ENCODE results near the gene PCNX1.
A peak's percentile ranks its signal among the peaks of the same experiment; 100 is the strongest.
"Not testable (repeated sequence)": the region's sequence is repeated elsewhere in the genome, so short reads cannot be mapped to it uniquely, and the experiment has no call there.

PCNX1 gene

DNA sequence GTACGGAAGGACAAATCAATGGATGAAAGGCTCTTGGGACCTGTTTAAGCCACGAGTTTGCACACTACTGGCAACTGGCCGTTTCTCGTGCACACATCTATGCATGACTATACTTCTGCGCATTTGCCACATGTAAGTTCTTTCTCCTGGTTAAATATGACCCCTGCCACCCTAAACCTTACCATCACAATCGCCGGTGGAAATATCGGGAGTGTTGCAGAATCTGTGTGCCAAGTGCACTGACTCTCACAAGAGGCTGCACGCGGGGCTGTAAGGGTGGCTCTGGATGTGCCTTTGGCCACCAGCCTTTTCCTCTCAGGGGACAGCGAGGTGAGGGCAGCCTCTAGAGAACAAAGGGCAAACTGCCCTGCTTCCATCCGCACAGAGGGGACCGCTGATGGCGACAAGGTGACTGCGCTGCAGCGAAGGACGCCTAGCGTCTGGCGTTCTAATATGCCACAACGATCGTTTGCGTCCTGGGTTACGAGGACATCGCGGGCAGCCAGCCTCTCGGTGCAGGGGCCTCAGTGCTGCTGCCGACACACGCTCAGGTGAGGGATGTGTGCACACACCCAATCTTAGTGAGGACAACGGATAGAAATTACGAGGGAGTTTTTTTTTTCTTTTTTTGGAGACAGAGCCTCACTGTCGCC, 232.2 kb downstream of the PCNX1 start:
- Mint-ChIP-seq H3K27ac (no peak overlapping the region), H3K36me3 (no peaks in the 10 kb centered on the region), H3K4me1 (peaks cover 16% of the 10 kb centered on the region), H3K4me3 (no peak overlapping the region), H3K9me3 (no peaks in the 10 kb centered on the region), H3K27me3 (peaks cover 1% of the 10 kb centered on the region)
- ATAC-seq (ENCODE audit: low read depth), result no peak
- DNase-seq (ENCODE audit: low spot score in 2 of 2), result no peak

DNA sequence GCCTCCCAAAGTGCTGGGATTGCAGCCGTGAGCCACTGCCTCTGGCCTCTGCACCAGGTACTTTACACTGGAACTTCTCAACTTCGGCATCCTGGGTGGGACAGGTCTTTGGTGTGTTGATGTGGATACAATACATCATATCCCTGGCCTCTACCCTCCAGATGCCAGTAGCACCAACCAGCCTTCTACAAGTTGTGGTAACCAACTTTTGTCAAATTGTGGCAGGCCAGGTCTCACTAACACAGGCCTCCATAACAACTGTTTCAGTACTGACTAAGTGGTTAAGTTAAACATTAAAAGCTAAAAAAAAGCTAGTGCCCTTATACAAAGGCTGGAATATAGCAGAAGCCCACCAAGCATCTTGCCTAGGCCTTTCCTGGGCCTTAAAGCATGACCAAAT, 232.9 kb downstream of the PCNX1 start:
- no peak overlapping the region for H3K27ac Mint-ChIP-seq
- H3K27me3 Mint-ChIP-seq, result peaks cover 1% of the 10 kb centered on the region
- H3K9me3 Mint-ChIP-seq, result no peaks in the 10 kb centered on the region
- H3K4me3 Mint-ChIP-seq, result no peak overlapping the region
- no peak for ATAC-seq (ENCODE audit: low read depth)
- DNase-seq (ENCODE audit: low spot score in 2 of 2), result no peak
- H3K4me1 Mint-ChIP-seq, result peaks cover 16% of the 10 kb centered on the region
- no peaks in the 10 kb centered on the region for H3K36me3 Mint-ChIP-seq

DNA sequence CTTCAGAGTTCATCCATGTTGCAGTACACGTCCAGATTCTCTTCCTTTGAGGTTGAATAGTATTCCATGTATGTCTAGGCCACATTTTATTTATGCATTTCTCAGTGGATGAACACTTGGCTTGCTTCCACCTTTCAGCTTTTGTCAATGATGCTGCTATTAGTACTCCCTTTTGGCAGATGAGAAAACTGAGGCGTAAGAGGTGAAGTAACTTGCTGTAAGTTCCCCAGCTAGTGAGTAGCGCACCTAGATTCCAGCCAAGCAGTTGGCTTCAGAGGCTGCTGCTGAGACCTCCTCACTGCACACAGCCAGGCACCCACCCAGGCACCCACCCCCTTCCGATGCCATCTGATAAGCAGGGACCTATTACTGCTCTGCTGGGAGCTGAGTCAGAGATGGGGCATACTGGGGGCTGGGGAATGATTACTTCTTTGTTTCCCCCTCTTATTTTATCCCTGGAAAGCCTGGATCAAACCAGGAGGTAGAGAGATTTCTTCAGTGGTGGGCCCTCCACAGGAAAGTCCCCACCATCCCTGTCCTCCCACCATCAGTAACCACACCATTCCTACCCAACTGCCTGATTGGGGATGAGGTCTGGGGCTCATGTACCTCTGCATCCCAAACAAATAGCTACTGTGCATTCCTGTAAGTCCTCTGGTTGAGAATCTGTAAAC, 234.6 kb downstream of the PCNX1 start:
- ATAC-seq (ENCODE audit: low read depth), result no peak

DNA sequence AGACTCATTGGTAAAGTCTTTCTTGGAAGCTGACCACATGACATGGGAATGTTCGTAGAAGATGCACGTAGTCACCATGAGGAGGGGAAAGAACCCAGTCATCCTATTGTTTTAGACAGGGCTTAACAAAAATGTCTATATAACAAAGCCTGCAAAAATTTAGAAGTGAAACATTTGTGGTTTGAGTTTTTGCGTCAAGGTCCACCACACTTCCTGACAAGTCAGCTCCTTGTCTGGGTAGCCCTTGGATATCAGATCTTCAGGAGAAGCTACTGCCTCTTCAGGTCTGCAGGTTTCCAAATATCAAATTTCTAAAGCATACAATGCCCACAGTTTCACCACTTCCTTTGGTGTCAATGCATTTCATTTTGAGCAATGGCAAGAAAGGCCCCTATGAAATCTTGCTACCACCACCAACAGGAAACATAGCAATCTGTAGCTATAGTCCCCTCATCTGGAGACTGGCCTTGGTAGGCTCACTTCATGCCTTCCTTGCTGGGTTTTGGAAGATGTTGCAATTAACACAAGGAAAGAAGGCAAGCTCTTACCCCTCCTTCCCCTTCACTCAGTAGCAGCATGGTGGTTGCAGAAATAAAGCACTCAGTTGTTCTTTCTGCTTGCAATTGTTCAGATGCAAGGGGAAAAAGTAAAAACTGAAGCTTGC, 235.2 kb downstream of the PCNX1 start:
- ATAC-seq (ENCODE audit: low read depth), result peak; percentile 70
- peaks cover 16% of the 10 kb centered on the region for H3K4me1 Mint-ChIP-seq
- H3K27ac Mint-ChIP-seq, result no peak overlapping the region
- no peak for DNase-seq (ENCODE audit: low spot score in 2 of 2)
- H3K4me3 Mint-ChIP-seq, result no peak overlapping the region
- no peaks in the 10 kb centered on the region for H3K36me3 Mint-ChIP-seq
- H3K9me3 Mint-ChIP-seq, result no peaks in the 10 kb centered on the region
- peaks cover 1% of the 10 kb centered on the region for H3K27me3 Mint-ChIP-seq

More for the DNA sequence above, 234.6 kb downstream of the PCNX1 start:
- H3K27me3 Mint-ChIP-seq, result peaks cover 1% of the 10 kb centered on the region
- H3K9me3 Mint-ChIP-seq, result no peaks in the 10 kb centered on the region
- no peak overlapping the region for H3K4me3 Mint-ChIP-seq
- DNase-seq (ENCODE audit: low spot score in 2 of 2), result no peak
- H3K27ac Mint-ChIP-seq, result peak overlapping the region; percentile 76
- H3K36me3 Mint-ChIP-seq, result no peaks in the 10 kb centered on the region
- peaks cover 16% of the 10 kb centered on the region for H3K4me1 Mint-ChIP-seq

DNA sequence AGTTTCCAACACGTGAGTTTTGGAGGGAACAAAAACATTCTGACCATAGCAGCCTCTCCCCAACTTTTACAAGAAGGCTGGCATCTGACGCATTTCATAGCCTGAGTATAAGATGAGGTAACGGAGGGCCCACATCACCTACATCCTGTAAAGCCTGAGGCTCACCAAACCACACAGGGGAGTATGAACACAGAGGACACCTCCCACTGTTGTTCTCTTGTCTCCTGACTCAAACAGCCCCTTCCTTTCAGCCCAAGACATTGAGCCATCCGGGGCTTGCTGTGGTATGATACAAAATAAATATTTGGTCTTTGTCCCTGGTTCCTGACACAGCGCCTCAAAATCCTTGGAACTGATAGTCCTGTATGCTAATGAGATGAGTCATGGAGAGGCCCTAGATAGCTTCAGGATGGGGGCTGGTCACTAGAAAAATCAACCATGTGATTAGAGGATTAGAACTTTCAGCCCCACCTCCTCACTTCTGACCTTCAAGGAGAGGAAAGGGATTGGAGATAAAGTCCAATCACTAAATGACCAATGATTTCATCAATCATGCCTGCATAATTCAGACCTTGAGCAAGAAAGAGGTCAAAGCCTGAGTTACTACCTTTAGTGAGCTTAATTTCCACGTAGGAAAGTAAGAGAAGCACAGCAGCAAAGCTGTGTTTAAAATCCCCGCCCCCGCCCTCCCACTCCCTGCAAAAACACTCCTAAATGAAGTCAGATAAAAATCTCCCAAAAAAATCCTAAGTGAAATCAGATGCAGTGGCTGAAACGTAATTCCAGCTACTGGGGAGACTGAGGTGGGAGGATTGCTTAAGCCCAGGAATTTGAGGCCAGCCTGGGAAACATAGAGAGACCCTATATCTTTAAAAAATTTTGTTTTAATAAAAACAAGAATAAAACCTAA, 236.4 kb downstream of the PCNX1 start:
- no peak overlapping the region for H3K27ac Mint-ChIP-seq
- no peaks in the 10 kb centered on the region for H3K36me3 Mint-ChIP-seq
- peaks cover 1% of the 10 kb centered on the region for H3K27me3 Mint-ChIP-seq
- peaks cover 15% of the 10 kb centered on the region for H3K4me1 Mint-ChIP-seq
- H3K9me3 Mint-ChIP-seq, result no peaks in the 10 kb centered on the region
- H3K4me3 Mint-ChIP-seq, result no peak overlapping the region
- no peak for DNase-seq (ENCODE audit: low spot score in 2 of 2)
- no peak for ATAC-seq (ENCODE audit: low read depth)

DNA sequence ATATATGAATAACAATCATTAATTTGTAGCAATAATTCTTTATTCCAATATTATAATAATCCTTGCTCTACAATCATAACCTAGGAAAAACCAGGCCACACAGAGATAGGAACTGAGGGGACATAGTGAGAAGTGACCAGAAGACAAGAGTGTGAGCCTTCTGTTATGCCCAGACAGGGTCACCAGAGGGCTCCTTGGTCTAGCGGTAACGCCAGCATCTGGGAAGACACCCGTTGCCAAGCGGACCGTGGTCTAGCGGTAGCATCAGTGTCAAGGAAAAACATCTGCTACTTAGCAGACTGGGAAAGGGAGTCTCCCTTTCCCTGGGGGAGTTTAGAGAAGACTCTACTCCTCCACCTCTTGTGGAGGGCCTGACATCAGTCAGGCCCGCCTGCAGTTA, 240.1 kb downstream of the PCNX1 start:
- H3K9me3 Mint-ChIP-seq; H3K4me1 Mint-ChIP-seq; H3K27ac Mint-ChIP-seq; DNase-seq (ENCODE audit: low spot score in 2 of 2); H3K36me3 Mint-ChIP-seq; H3K4me3 Mint-ChIP-seq; ATAC-seq (ENCODE audit: low read depth); H3K27me3 Mint-ChIP-seq: not testable (repeated sequence)

DNA sequence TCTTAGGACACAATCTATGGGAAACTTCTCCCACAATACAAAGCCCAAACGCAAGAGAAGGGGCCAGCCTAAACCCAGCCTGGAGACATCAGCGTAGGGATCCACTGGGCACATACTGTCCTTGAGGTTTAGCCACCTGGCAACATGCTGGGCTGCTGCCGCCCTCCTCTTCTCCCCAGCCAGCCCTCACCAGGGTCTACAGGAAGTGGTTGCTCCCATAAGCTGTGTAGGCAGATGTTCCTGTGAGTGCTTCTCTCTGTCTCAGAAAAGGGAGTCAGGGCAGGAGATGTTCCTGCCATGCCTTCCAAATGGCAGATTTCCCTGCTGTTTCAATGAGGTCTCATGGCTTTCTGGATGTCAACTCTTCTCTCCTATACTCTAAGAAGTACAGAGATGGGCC, 241.4 kb downstream of the PCNX1 start:
- no peaks in the 10 kb centered on the region for H3K4me1 Mint-ChIP-seq
- DNase-seq (ENCODE audit: low spot score in 2 of 2) (no peak), ATAC-seq (ENCODE audit: low read depth) (no peak)
- no peak overlapping the region for H3K27ac Mint-ChIP-seq
- peaks cover 9% of the 10 kb centered on the region for H3K36me3 Mint-ChIP-seq
- no peaks in the 10 kb centered on the region for H3K27me3 Mint-ChIP-seq
- no peak overlapping the region for H3K4me3 Mint-ChIP-seq
- peaks cover 8% of the 10 kb centered on the region for H3K9me3 Mint-ChIP-seq

DNA sequence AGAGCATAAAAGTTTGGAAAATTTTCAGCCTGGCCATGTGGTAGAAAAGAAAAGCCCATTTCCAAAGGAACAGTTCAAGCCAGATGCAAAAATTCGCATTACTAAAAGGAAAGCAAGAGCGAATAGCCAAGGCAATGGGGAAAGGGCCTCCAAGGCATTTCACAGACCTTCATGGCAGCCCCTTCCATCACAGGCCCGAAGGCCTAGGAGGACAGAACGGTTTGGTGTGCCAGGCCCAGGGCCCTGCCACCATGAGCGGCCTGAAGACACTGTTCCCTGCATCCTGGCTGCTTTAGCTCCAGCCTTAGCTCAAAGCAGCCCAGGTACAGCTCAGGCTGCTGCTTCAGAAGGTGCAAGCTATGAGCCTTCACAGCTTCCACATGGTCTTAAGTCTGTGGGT, 243.5 kb downstream of the PCNX1 start:
- ATAC-seq (ENCODE audit: low read depth), result no peak
- Mint-ChIP-seq H3K4me1 (no peaks in the 10 kb centered on the region), H3K9me3 (peaks cover 8% of the 10 kb centered on the region), H3K27me3 (no peaks in the 10 kb centered on the region), H3K4me3 (no peak overlapping the region), H3K36me3 (peaks cover 9% of the 10 kb centered on the region), H3K27ac (no peak overlapping the region)
- DNase-seq (ENCODE audit: low spot score in 2 of 2), result no peak

DNA sequence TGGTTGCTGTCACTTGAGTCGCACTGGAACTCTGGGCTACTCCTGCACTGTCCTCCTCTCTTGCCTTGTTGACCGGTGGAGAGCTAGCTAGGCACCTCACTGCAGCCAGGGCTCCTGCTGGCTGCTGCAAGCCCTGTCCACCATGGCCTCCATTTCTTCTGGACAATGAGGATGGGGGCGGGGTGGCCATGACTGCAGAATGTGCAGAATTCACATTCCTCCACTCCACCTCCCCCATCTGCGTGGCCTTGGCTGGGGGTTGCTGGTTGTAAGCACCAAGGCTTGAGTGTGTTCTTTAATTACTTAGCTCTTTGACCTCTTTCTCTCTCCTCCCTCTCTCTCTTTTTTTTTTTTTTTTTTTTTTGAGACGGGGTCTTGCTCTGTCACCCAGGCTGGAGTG, 248.5 kb downstream of the PCNX1 start:
- Mint-ChIP-seq H3K4me1 (no peaks in the 10 kb centered on the region), H3K36me3 (peaks cover 1% of the 10 kb centered on the region), H3K4me3 (no peak overlapping the region), H3K27ac (no peak overlapping the region), H3K27me3 (peaks cover 3% of the 10 kb centered on the region), H3K9me3 (no peaks in the 10 kb centered on the region)
- no peak for DNase-seq (ENCODE audit: low spot score in 2 of 2)
- no peak for ATAC-seq (ENCODE audit: low read depth)

DNA sequence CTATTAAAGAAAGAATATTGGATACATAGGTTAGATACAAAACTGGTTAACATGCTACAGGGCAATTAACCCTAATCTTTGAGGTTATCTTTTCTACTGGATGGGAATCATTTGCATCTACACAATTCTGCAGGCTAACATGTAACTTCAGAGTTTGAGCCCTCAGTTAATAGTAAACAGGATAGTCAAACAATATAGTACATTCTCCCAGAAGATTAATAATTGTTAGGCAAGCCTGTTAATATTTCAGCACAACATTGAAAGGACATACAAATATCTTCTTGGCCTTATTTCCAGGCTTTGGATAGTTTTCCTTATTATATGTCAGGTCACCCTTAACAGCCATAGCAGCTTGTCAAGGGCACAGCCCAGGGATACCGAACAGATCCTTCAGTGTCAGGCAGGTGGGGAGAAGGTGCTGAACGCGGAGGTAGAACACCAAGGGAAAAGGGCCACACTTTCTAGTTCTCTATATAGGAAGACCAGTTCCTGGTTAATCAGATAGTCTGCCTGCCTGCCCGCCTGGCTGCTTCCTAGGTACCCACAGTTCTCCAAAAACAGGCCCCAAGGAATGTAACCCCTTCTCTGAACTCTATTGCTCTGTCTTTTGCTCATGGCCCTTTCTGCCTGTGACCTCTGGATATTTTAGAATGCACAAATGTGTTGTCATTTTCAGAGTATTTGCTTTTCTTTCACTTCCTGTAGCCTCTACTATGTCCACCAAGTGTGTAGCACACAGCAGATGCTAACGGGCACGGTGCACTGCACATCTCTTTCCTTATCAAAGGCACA, 256.0 kb downstream of the PCNX1 start:
- Mint-ChIP-seq H3K27me3 (peaks cover 2% of the 10 kb centered on the region), H3K4me3 (no peak overlapping the region), H3K4me1 (peaks cover 11% of the 10 kb centered on the region), H3K9me3 (peaks cover 3% of the 10 kb centered on the region), H3K36me3 (no peaks in the 10 kb centered on the region), H3K27ac (no peak overlapping the region)
- DNase-seq (ENCODE audit: low spot score in 2 of 2), result no peak
- ATAC-seq (ENCODE audit: low read depth), result no peak

DNA sequence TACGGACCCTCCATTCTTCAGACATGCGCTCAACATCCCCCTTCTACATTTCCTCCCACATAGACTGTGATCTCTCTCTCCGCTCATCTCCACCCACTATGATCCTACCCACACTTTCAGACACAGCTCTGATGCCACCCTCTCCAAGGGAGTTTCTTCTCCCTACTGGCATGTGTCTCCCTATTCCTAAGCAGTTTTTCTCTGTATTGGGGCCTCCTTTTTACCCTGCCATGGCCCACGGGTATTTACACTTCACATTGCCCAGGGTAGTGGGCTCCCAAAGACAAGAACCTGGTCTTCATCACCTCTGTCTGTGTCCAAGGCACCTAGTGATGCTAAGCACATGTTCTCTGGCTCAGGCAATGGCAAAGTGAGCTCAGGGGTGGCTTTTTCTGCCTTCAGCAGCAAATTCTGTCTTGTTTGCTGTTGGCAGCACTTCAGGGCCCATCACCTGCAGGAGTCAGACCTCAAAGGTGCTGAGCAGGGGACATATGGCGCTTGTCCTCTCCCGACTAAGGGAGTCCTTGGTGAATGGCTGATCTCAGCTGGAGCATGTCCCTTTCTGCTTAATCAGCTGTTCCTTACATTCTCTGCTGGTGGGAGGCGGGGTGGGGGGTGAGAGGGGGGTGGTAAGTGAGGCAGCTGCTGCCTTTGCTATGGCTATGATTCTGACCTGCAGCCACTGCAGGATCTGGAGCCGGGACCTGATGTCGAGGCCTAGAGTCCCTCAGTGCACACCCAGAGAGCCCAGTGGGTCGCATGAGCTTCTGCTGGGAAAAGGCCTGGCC, 256.8 kb downstream of the PCNX1 start:
- DNase-seq (ENCODE audit: low spot score in 2 of 2), result no peak
- H3K27ac Mint-ChIP-seq, result no peak overlapping the region
- no peak for ATAC-seq (ENCODE audit: low read depth)
- peaks cover 13% of the 10 kb centered on the region for H3K4me1 Mint-ChIP-seq
- peaks cover 3% of the 10 kb centered on the region for H3K9me3 Mint-ChIP-seq
- no peaks in the 10 kb centered on the region for H3K36me3 Mint-ChIP-seq
- peaks cover 5% of the 10 kb centered on the region for H3K27me3 Mint-ChIP-seq
- H3K4me3 Mint-ChIP-seq, result no peak overlapping the region

Data from memory B cell (primary cell).